Measurements from ENCODE around the gene DEPP1.

The DEPP1 gene

GRCh38 chr10:44931621-44932516, 46.7 kb downstream of the DEPP1 start:
- no peak for DNase-seq

GRCh38 chr10:44930904-44931620, 47.5 kb downstream of the DEPP1 start:
- DNase-seq: no peak

DNA sequence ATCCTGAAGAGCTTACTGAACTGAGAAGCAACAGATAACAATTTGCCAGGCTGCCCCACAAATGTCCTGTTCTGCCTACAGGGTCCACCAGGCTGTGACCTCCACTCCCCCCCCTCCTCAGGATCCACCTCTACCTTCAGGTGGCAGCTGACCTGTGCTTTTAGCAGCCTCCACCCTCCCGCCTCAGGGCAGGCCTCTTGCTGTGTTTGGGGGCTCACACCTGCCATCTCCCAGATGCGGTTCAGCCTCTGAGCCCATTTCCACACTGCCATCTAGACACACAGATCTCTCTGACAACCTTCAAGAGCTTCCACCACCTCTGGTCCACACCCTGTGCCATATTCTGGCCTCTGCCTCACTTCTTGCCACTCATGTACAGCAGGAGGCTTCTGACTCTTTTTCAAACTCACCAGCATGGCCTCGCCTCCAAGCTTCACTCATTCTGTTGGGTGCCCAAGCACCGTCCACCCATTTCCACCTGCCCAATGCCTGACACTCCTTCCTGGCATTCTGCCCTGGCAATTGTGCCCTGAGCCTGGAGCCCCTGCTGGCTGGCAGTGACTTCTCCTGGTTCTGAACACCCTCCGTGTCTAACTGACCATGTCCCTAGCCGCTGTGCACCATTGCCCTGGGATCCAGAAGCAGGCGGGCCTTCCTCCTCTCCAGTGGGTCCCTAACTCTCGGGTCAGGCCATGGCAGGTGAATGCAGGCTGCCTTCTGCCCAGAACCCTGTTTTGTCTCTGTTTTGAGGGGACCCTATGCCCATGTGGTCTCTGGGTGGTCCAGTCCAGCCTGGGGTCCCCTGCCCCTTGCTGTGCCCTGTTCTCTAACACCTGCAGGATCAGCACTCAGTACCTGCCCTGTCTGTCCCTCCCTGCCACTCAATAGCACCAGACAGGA, 49.0 kb downstream of the DEPP1 start:
- no peak for DNase-seq

GRCh38 chr10:44928462-44928861, 50.1 kb downstream of the DEPP1 start:
- DNase-seq: no peak

DNA sequence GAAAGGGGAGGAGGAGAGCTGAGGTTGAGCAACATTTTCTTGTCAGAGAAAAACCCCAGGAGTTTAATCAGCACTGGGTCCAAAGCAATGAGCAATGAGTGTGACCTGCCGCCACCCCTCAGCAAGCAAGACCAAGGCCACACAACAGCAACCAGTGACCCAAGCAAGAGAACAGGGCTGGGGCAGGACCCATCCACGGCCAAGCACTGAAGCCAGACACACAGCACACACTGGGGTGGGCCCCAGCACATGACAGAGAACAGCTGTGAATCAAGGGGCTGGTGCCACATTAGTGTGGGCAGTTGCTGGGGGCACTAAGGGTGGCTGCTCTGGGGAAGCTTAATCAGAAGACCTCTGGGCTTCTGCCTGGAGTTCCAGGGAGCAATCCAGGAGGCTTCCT, 51.3 kb downstream of the DEPP1 start:
- no peak for DNase-seq

GRCh38 chr10:44926751-44927351, 51.8 kb downstream of the DEPP1 start:
- DNase-seq: no peak

All from NCI-H1092 (cell line).